HG02763 (cell line): ENCODE results near the gene RSPO1.
A peak's percentile ranks its signal among the peaks of the same experiment; 100 is the strongest.
"Not testable (repeated sequence)": the region's sequence is repeated elsewhere in the genome, so short reads cannot be mapped to it uniquely, and the experiment has no call there.

ENCODE experiments used
- ATAC-seq: cut with Tn5 transposase; IDR thresholded peaks from one replicate; pipeline ENCODE4 v1.9.1; 2021; ENCODE audit warnings: mild to moderate bottlenecking, moderate library complexity; ENCODE audit not compliant: unreplicated experiment

The RSPO1 gene

GRCh38 chr1:37634244-37634991, at the start of gene RSPO1:
Gene RSPO1 (minus strand): TSS chr1:37634892. CDS start chr1:37629661, 5,231 bp downstream.
- no peak for ATAC-seq

- ATAC-seq = not testable (repeated sequence)
Measured at GRCh38 chr1:37684182-37684581, 49.5 kb upstream of the RSPO1 start.

- ATAC-seq = no peak
Measured at GRCh38 chr1:37682334-37682987, 47.8 kb upstream of the RSPO1 start.

- no peak for ATAC-seq
Measured at GRCh38 chr1:37680933-37681332, 46.2 kb upstream of the RSPO1 start.

- no peak for ATAC-seq
Measured at GRCh38 chr1:37677808-37678207, 43.1 kb upstream of the RSPO1 start.

GRCh38 chr1:37677143-37677439, 42.4 kb upstream of the RSPO1 start:
- no peak for ATAC-seq

- peak; percentile 56 for ATAC-seq
Measured at GRCh38 chr1:37676281-37677142, 41.8 kb upstream of the RSPO1 start.

- no peak for ATAC-seq
Measured at GRCh38 chr1:37673920-37674319, 39.2 kb upstream of the RSPO1 start.

GRCh38 chr1:37672136-37672870, 37.6 kb upstream of the RSPO1 start:
- ATAC-seq = no peak

- ATAC-seq = no peak
Measured at GRCh38 chr1:37671261-37671660, 36.6 kb upstream of the RSPO1 start.

- no peak for ATAC-seq
Measured at GRCh38 chr1:37670133-37670532, 35.4 kb upstream of the RSPO1 start.

GRCh38 chr1:37667023-37667671, 32.5 kb upstream of the RSPO1 start:
- ATAC-seq = no peak

- ATAC-seq = no peak
Measured at GRCh38 chr1:37666241-37666867, 31.7 kb upstream of the RSPO1 start.

GRCh38 chr1:37663426-37664000, 28.8 kb upstream of the RSPO1 start:
- no peak for ATAC-seq

- no peak for ATAC-seq
Measured at GRCh38 chr1:37662031-37662755, 27.5 kb upstream of the RSPO1 start.

- ATAC-seq = no peak
Measured at GRCh38 chr1:37661401-37661800, 26.7 kb upstream of the RSPO1 start.

- ATAC-seq = no peak
Measured at GRCh38 chr1:37660664-37661063, 26.0 kb upstream of the RSPO1 start.

GRCh38 chr1:37658486-37658885, 23.8 kb upstream of the RSPO1 start:
- ATAC-seq = no peak
